HPDE6-E6E7 (cell line): ENCODE measurements around the gene DOCK9.

Experiments used
- DNase-seq: peaks from one replicate; pipeline ENCODE4 v3.0.0; 2011; ENCODE audit warnings: missing footprints; ENCODE audit errors: extremely low spot score

Gene DOCK9

GRCh38 chr13:98853771-98854221, 124.1 kb downstream of the DOCK9 start:
- no peak for DNase-seq

GRCh38 chr13:98851276-98851675, 126.6 kb downstream of the DOCK9 start:
- no peak for DNase-seq

DNA sequence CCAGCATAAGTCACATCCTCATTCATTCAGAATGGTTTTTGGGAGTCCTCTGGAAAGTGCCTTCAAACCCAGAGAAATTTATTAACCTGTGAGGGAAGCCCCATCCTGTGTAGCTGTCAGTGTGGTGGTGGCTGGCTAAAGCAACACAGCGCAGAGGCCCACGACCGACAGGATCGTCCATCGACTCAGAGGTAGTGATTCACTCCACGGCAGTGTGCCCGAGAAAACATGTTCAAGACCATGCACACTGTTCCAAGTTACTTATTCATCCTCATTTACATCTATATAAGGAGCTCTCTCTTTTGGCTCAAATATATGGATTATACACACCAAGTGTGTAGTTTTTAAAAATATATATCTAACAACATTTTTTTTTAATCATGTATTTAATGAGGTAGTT, 129.1 kb downstream of the DOCK9 start:
- DNase-seq: no peak

DNA sequence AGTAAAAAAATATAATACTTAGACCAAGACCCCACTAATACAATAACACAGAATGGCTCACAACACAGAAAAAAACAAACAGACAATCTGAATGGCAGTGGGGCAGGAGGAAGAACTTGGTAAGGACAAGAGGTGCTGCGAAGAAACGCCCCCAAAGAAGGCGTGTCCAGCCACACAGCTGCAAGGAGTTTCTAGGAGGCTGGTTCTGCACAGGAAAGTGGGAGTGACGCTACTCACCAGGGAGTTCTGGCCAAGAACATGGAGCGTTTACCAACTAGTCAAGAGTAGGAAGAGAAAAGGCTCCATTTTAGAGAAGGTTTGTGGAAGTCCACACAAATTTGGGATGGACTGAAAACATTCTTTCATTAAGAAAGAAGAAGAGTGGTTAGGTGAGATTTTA, 130.1 kb downstream of the DOCK9 start:
- DNase-seq: no peak

DNA sequence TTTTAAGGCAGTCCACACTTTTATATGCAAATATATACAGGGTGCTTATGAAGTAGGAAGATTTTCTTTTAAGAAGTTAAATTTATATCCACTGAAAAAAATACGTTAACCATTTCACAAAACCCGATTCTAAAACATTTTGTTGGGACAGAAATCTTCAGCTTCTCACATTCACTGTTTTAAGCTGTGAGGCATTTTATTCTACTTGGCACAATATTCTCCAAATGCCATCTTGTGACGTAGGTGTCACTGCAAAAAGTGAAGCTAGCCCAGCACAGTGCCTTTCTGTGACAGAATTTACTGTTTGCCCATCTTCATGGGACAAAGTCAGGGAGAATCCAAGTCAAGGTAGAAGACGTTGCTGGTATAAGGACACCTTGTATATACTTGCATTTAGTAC, 130.9 kb downstream of the DOCK9 start:
- DNase-seq: no peak

GRCh38 chr13:98846521-98846920, 131.3 kb downstream of the DOCK9 start:
- no peak for DNase-seq

DNA sequence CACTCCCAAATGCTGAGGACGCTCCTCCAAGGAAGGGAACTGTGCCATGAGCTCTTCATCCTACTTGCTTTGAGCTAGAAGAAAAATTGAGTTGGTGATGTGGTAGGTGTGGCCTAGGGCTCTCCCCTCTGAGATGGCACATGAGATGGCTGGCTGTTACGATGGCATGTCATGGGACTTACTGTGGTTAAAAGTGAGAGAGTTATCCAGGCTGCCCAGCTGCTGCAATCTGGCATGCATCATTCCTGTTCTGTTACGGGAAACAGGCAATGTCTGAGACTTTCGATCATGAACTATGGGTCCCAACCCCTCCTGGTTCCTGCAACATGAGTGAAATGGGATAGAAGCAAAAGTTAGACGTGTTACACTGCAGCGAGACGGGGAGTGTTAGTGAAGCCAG, 132.1 kb downstream of the DOCK9 start:
- DNase-seq: no peak

- DNase-seq: no peak
Observed at GRCh38 chr13:98844021-98844420, 133.8 kb downstream of the DOCK9 start.

DNA sequence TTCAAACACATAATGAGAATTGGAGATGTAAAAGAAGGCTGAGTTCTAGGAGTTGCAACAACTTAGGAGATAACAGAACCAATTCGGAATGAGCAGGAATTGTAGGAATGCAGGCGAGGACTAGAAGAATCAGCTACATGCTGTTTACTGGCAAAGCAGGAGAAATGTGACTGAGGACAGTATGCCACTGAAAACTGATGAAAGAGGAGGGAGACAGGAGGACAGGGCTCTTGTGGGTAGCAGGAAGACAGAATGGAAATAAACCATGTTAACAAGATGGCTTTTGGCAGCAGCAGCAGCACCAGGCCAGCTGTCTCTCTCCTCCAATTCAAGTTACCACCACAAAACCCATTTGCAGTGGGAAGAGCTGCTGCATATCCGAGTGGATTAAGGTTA, 134.4 kb downstream of the DOCK9 start:
- DNase-seq: no peak

DNA sequence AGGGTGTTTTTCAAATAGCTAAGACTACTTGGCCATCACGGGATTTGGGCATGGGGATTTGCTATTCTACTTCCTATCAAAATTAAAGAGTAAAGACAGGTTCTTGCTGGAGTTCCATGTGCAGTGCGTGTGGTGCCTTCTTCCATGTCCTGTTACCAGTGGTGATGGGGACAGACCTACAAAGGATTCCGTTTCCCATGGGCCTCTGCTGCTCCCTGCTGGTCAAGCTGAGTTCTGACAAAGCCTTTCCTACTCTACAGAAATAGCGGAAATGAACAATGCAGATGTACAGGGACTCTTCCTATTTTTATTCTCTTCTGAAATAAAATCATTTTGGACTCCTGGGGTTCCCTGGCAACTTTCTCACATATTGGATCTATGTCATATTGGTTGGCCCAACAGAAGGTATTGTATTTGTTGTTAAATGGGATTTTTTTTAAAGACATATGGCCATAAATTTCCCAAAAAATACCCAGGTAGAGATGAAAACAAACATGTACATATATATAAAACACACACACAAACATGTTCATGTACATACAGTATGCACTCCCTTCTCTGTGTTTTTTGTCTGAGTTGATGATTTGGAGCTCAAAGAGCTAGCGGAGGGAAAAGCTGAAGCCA, 134.9 kb downstream of the DOCK9 start:
- peak; percentile 45 for DNase-seq

- no peak for DNase-seq
Observed at GRCh38 chr13:98842070-98842469, 135.8 kb downstream of the DOCK9 start.

DNA sequence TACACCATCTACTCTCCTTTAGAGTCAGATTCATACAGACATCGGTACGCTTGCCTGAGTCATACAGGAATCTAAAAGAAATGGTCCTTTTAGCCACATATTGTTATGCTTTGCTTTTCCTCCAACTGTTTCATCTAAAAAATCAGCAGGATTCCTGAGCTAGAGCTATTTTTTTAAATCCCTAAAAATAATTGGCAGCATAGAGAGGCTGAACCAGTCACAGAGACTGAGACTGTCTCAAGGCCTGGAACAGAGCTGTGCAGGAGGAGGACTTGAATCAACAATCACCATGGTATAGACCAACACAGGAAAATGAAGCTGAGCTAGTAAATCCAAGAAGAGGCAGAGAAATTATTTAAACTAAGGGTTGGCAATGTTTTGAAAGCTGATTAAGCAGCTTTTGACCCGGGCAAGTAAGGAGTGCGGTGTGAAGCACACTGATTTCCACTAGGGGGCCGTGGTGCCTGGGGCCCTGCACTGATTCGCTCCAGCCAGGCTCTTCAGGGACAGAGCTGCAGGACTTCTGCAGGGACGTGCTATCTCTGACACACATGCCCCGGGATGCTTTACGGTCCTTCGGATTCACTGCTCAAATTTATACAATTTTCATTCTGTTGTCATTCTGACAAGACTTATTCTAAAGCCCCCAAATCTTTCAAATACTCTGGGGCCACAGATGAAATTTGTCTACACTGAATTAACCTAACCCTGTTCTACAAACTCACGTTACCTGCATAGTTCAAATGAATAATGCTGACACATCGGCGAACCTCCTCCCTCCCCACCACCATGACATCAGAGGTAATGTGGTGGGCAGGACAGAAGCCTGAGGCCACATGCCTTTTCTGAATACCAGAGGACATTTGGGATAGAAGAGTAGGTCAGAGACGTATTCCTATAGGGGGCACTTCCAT, 137.8 kb downstream of the DOCK9 start:
- DNase-seq: peak; percentile 74

- DNase-seq: no peak
Observed at GRCh38 chr13:98838776-98839175, 139.1 kb downstream of the DOCK9 start.

- no peak for DNase-seq
Observed at GRCh38 chr13:98837896-98838295, 140.0 kb downstream of the DOCK9 start.

- no peak for DNase-seq
Observed at GRCh38 chr13:98835156-98835555, 142.7 kb downstream of the DOCK9 start.

DNA sequence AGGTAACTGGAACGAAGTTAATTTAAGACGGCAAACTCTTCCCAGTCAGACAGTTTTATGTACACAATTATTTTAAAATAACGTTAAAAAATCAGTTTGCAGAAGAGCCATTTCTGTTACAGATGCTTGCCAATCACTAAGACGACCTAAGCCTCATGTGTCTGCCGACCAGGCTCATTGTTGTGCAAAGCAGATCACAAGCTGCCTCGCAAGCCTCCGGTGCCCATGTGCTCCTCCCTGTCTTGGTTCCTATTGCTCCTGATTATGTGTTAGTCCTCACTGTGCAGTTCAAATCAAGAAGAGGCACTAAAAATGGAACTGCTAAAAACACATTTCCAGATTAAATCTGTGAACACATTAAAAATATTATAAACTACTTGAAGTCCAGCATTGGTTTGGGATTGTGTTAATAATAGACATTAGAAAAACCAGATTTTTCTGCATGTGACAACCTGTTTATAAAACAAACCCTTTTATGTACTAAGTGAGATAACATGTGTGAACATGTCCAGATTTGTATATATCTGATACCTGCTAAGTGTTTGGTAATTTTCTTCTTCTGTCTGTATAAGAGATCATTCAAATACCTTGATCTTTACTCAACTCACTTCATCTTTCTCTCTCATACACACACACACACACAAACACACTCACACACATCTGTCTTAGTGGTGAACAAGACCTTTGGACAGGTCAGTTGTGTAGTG, 143.5 kb downstream of the DOCK9 start:
- DNase-seq: peak; percentile 7

DNA sequence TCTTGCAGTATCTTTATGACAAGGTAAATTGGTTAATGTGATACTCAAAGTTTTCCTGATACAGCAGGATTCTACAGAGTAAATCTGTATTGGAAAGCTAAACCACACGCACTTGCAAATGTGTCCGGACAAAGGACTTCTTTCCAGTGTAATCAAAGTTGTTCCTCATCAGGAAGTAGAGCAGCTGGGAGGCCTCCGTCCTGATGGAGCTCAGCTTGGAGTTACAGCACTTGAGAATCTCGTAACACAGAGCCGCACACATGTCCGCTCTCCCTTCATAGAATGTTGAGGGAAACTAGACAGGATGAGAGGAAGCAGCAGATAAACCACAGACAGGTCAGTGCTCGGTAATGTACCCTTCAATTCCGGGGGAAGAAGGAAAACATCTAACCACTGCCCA, 146.6 kb downstream of the DOCK9 start:
- no peak for DNase-seq

- DNase-seq: no peak
Observed at GRCh38 chr13:98829541-98829940, 148.3 kb downstream of the DOCK9 start.

- no peak for DNase-seq
Observed at GRCh38 chr13:98828614-98829013, 149.2 kb downstream of the DOCK9 start.

DNA sequence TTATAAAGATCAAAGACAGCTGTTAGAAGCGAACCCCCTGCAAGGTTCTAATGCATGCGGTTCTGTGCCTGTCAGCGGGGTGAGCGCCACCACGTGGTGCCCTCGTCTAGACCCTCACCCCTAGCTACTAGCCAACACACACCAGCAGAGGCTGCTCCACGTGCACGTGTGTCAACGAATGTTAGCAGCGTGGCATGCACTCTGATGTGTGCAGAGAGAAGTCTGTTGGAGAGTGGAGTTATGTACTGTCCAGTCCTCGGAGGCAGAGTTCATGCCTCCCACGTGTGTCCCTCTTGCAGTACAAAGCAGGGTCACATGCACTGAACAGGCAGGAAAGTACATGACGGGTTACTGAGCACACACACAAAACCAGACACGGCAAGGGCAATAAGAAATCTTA, 150.4 kb downstream of the DOCK9 start:
- no peak for DNase-seq

DNA sequence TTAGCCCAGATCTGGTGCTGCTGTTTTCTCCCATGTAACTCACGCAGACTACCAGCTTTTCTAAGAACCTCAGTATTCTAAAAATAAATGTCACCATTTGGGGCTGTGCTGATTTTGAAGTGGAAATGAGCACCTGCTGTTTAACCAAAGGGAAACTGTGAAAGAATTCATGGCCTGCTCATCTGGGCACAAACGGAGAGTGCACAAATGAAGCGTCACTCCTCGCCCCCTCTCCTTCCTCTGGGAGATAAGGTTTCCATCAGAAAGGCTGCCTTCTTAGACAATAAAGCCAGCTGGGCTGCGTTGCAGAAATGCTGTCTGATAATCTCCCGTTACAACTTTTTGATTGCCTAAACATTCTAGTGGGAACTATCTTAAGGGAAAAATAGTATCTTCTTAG, 151.7 kb downstream of the DOCK9 start:
- DNase-seq: no peak

- no peak for DNase-seq
Observed at GRCh38 chr13:98825659-98826058, 152.2 kb downstream of the DOCK9 start.
